Panc1 (cell line): ENCODE measurements around the gene ATXN7L1.

Experiments used
- CTCF ChIP-seq: fragments of 450-650 bp; IDR thresholded peaks from 2 replicates; pipeline ENCODE4 v1.5.1; 2017; ENCODE audit warnings: mild to moderate bottlenecking
- SIN3A ChIP-seq: IDR thresholded peaks from 2 replicates; pipeline ENCODE4 v1.6.1; 2012; ENCODE audit warnings: low read depth, mild to moderate bottlenecking, low read length, moderate library complexity, borderline replicate concordance; ENCODE audit not compliant: insufficient read depth

- TF ChIP-seq CTCF (no peak), SIN3A (no peak)
Measured at GRCh38 chr7:105854498-105854897, 21.9 kb downstream of the ATXN7L1 start.
